Measurements from ENCODE around the gene MGMT.

DNA sequence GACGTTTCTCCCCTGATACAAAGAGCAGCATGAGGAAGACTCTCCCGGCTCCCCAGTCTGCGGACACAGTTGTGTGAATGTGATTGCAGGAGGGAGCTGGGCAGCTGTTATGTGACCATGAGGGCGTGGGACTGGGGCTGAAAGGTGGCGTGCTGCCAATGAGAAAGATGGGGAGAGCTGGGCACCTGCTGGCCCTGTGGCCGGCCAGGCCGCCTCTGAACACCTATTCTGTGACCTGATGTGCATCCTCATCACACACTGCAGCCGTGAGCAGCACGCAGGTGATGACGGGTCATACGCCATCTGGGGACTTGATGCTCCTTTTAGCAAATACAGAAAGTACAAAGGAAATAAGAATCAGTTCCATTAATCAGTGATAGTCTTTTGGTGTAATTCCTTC lies 86.9 kb downstream of the MGMT start:
- TF ChIP-seq CTCF (IDR thresholded peaks at IDR 0.05; ENCODE audit: low read depth, low read length, missing input control) (no peak), REST (IDR thresholded peaks at IDR 0.05) (no peak), RAD21 (IDR thresholded peaks at IDR 0.05) (no peak), TAF1 (conservative IDR thresholded peaks at IDR 0.05) (no peak), ATF3 (IDR thresholded peaks at IDR 0.05) (no peak), HNF4G (IDR thresholded peaks at IDR 0.05) (no peak)
- TF ChIP-seq, protein P1, sequence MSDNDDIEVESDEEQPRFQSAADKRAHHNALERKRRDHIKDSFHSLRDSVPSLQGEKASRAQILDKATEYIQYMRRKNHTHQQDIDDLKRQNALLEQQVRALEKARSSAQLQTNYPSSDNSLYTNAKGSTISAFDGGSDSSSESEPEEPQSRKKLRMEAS (IDR thresholded peaks at IDR 0.05), result no peak

All from liver (tissue), 3 donors.